PFSK-1 (cell line): ENCODE measurements around the gene CGB5.

Experiments used
- SIN3A ChIP-seq: IDR thresholded peaks from 2 replicates; pipeline ENCODE4 v1.6.1; 2012; ENCODE audit warnings: mild to moderate bottlenecking, low read length, moderate library complexity, borderline replicate concordance; ENCODE audit not compliant: insufficient read depth
- TF ChIP-seq, protein P1 (sequence below), 2 experiments: IDR thresholded peaks; 2 replicates each; pipeline versions ENCODE4 v1.6.1 to v1.8.0; 2011 to 2012; ENCODE audit warnings: low read depth in 2 of 2, low read length in 2 of 2, control low read depth in 1 of 2, inconsistent platforms in 1 of 2, mild to moderate bottlenecking in 1 of 2, moderate library complexity in 1 of 2; ENCODE audit not compliant: insufficient read depth in 1 of 2

DNA sequence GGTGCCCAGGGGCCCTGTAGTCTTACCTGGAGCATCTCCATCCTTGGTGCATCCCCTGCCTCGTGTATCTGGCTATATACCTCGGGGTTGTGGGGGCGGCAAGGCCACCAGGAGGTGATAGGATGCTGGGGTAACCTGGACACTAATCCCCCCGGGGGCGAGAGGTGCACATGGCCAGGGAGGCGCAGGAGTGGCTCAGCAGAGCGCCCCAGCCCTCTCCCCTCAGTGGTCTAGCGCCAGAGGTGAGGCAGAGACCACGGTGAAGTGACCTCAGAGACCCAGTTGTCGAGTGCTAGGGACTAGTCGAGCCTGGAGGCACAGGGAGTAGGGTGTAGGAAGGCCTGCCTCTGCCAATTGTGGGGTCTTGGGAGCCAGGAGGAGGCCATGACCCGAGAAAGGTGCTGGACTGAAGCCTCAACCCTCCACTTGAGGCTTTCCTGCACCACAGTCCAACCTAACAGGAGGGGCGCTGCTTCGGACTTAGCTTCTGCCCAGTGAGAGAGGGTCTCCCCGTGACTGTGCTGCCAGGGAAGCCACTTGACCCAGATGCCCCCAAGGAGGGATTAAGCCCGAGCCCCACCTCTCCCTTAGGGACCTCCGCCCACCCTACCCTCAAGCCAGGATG is 26.5 kb upstream of the CGB5 start, which contains the start of gene LHB:
- no peak for TF ChIP-seq SIN3A
- TF ChIP-seq, protein P1, sequence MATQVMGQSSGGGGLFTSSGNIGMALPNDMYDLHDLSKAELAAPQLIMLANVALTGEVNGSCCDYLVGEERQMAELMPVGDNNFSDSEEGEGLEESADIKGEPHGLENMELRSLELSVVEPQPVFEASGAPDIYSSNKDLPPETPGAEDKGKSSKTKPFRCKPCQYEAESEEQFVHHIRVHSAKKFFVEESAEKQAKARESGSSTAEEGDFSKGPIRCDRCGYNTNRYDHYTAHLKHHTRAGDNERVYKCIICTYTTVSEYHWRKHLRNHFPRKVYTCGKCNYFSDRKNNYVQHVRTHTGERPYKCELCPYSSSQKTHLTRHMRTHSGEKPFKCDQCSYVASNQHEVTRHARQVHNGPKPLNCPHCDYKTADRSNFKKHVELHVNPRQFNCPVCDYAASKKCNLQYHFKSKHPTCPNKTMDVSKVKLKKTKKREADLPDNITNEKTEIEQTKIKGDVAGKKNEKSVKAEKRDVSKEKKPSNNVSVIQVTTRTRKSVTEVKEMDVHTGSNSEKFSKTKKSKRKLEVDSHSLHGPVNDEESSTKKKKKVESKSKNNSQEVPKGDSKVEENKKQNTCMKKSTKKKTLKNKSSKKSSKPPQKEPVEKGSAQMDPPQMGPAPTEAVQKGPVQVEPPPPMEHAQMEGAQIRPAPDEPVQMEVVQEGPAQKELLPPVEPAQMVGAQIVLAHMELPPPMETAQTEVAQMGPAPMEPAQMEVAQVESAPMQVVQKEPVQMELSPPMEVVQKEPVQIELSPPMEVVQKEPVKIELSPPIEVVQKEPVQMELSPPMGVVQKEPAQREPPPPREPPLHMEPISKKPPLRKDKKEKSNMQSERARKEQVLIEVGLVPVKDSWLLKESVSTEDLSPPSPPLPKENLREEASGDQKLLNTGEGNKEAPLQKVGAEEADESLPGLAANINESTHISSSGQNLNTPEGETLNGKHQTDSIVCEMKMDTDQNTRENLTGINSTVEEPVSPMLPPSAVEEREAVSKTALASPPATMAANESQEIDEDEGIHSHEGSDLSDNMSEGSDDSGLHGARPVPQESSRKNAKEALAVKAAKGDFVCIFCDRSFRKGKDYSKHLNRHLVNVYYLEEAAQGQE (IDR thresholded peaks at IDR 0.05; ENCODE audit: insufficient read depth in 1 of 2, low read depth in 2 of 2, low read length in 2 of 2): no peak
